Renal cortex interstitium (tissue), 11 donors: ENCODE results near the gene TRPC4AP. TPM values are rescaled to one million over a fixed set of nuclear protein-coding genes. Genes with fewer than 3 reads are reported as not detected.

Source experiments
- DNase-seq, 11 donors: peaks; one replicate each; pipeline ENCODE4 v3.0.0-alpha.2; 2013; ENCODE audit warnings: low read depth in 9 of 11, low spot score in 4 of 11; ENCODE audit errors: extremely low read depth in 1 of 11
- polyA plus RNA-seq, 3 donors: library from polyadenylated mRNA; unstranded; fragments of 120-200 nt; gene quantifications; one replicate each; pipeline ENCODE4 v1.2.1, GENCODE V29; 2013; ENCODE audit not compliant: insufficient read length in 3 of 3

The TRPC4AP gene
- polyA plus RNA-seq, 3 donors, result 66.6 to 69.2 (median 68.0) TPM

DNA sequence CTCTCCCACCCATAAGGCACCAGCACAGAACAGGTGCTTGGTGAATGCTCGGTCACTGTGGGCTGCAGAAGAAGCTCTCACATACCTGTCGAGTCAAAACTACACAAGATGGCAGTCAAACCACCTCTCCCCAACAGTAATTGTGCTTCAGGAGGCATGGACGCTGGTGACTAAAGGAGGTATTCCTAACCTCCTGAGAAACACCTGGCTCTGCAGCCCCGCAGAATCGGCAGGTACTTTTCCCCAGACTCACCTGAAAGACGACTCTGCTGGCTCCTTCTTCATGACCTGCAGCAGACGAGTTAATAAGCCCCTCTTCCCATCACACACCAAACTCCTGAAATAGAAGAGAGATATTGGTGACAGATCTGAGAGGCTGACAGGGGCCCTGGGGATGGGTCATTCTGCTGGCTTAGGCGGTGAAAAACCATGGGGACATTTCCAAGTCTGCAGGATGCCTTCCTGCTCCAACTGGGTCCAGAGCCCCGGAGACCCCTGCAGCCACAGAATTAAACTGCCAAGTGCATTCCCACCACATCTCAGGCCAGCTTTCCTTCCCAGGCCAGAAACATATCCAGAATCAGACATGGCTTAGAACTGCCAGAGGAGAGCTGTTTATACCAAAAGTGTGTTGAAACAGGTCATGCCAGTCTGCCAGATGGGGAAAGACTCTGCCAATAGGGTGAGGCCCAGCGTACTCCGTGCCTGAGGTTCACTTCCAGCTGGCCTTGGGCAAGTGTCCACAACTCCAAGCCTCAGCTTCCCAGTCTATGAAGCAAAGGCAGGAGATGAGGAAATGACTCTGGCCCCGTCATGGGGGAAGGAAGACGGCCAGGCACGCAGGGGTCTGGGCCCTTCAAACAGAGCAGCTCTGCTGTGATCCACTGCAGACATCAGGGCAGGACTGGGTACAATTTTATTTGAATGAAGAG, 83.9 kb downstream of the TRPC4AP start:
- no peak for DNase-seq

DNA sequence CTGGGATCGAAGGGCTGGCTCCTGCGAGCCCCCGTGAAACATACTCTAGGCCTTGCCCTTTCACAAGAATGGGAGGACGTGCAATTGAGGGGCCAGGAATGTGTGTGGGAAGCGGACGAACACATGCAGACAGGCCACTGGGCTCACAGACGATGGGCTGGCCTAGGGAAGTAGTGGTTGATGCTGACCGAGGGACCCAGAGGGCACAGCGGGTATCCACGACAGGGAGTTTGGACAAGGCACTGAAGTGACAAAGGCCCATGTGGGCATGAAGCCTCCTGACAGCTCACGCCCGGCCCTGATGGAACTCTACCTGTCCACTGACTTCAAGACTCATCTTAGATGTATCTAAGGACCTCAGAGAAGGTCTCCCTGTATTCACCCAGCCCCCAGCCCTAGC, 84.7 kb downstream of the TRPC4AP start:
- no peak for DNase-seq

DNA sequence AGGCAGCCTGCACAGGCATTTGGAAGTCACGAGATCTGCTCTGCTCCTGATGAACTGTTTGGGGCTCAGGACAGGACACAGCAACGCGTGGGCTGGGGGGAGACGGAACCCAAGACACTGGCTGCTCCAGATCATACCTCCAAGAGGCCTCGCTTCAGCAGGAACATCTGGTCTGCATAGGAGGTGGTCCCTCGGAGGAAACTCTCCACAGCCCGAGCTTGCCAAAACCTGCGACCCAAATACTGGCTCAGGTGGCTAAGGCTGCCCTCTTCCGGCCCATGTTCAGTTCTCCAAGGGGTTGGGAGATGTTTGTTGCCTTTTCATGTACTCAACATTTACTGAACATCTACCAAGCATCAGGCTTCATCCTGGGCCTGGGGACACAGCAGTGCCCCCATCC, 85.2 kb downstream of the TRPC4AP start:
- DNase-seq, result no peak

DNA sequence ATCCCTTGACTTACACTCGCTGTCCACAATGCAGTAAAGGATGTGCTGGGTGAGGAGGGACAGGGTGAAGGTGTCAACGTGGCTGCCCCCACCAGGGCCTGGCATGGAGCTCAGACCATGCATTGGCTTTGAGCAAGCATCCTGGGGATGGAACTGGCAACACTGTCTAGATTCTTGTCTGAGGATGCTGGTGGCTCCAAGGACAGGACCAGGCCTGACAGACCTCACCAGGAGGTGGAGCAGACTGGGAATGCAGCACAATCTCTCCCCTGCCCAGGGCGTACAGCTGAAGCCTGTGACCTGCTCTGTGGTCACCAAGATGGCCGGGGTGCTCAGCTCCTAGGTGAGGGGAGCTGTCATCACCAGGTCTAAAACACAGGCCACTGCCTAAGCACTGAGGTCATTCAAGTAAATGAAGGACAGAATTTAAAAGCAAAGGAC, 86.1 kb downstream of the TRPC4AP start:
- no peak for DNase-seq

DNA sequence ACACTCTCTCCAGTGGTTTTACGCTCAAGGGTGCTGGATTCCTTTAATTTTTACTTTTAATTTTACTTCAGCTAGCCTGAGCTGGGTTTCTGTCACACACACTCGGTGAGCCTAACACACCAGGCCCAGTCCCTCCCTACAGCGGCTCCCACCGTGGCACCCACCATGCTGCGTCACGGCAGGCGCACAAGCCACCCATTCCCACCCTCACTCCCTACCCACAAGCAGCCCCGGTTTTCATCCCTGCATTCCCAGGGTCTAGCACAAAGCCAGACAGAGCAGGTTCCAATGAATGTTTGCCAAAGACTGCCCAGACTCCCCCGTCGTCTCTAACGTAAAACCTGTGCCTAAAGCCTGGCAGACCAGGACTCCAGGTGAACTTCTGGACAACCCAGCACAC, 86.6 kb downstream of the TRPC4AP start:
- no peak for DNase-seq

DNA sequence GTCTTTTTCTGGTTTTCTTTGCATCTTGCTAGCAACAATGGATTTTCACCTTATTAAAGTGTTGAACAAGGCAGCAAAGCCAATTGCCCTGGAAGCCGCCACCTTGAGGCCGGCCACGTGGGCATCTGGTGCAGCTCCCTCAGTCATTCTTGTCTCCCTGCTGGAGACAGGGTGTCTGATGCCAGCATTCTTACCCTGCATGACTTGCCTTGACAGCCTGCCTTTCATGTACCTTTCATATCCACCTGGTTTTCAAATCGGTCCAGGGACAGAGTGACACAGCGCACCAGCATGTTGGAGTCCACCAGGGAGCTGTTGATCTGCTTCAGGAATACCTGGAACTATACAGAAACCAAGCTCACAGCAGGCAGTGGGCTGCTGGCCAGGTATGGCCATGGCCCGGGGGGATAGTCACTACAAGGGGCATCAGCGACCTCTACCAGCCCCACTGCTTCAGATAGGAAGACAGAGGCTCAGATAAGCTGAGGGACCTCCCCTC, 87.1 kb downstream of the TRPC4AP start:
- no peak for DNase-seq

DNA sequence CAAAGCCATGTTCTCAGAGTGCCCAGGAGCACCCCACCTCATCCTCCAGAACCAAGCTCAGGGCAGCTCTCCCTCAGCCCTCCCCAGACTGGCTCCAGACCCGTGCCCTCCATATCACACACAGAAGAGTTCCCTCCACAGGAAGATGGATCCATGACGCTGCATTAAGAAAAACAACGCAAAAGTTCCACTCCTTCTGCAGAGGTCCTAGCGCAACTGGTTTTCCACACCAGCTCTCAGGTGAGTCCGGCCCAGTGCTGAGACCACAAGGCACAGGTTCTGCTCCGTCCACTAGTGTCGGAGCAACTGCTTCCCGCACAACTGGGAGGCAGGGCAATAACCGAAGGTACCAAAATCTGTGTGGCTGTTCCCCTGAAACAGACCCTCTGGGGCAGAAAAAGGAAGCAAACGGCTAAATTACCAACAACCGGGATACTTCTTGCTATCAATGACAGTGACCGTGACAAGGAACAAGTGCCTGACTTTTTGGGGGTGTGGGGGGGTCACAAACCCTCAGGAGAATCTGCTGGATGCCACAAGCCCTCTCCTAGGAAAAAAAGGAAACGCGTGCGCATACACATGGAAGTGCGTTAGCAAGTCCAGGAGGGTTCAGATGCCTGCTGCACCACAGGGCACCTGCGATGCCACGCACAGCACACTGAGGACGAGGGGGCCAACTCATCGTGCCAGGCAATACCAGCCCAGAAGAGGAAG, 87.7 kb downstream of the TRPC4AP start:
- no peak for DNase-seq

DNA sequence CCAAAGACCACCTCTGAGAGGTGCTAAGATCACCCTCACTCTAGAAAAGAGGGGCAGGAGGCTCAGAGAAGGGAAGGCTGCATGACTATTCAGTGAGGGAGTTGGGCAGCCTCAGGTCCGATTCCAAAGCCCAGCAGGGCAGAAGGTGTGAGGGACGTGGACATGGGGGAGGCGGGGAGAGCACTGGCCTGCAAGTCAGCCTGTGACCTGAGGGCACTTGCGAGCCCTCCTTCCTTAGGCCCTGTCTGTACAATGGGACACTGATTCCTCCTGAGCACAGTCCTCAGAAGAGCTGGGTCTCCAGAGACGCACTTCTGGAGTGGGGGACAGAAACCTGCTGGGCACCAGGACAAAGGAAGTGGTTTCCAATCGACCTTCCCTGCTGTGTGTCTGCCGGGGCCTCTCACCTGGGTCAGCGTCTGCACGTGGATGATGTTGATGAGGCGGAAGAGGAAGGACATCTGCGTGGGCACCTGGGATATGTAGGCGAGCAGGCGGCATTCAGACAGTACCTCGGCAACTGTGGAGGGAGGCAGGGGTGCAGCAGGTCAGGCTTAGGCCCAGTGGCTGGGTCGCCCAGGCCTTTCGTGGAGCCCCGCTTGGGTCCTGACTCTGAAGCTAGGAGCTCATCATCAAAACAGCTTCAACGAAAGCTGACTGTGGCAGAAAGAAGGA, 88.4 kb downstream of the TRPC4AP start:
- no peak for DNase-seq

DNA sequence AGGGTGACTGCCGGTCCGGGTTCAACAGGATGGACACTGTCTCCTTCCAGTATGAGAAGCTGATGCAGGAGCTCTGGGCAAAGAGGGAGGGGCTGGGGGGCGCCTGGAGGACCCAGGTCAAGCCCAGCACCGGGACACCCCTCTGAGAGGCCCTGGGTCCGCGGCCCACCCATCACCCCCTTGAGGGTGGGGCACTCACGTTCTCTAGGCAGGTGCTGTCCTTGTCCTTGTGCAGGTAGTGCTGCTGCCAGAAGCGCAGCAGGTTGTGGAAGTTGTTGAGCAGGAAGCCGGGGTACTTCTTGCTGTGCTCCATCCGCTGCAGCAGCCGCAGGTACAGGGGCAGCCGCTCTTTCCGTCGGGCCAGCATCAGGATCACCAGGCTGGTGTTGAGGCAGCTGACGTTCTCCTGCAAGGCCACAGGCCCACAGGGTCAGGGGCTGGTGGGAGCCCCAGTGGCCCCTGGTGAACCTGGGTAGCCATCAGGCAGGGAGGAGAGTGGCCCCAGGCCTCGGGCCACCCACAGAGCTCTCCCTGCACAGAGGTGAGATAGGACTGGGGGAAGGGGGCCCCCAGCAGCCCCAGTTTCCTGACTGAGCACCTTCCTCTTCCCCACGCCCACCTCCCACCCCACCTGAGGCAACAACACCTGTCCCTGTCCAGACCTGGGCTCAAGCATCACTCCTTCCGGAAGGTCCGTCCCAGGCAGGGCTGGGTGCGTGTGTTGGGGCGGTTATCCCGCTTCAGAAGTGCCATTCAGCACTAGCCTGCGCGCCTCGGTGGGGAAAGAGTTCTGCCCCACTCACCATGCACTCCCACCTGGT, 89.2 kb downstream of the TRPC4AP start:
- no peak for DNase-seq

DNA sequence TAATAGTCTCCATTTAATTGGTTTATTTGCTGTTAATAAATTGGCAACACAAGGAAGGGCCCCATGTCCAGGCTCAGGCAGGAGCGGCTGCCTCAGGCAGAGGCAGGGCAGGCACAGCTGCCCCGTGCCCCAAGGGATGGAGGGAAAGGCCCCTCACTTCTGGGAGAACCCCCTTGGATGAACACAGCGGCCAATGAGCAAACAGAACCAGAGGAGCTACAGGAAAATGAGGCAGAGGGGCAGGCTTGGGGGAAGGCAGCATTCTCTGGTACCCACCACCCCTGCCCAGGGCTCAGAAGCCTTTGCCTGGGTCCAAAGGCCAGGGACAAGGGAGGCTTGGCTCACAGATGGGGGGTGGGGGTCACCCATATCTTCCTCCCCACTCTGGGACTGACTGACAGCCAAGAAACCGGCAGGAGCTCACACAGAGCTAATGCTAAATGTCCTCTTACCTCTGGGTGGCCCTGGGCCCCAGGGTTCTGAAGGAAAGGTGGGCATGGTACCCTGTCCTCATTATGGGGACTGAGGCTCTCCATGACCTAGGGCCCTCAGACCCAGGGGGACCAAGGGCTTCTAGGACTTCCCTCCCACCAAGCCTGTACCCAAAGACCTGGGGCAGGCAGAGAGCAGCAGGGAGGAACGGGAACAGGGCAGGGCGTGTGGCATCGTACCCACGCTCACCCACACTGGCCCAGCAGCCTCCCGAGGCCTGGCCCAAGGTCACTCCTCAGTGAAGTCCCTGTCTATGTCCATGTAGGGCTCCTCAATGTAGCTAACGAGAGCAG, 90.0 kb downstream of the TRPC4AP start:
- no peak for DNase-seq

DNA sequence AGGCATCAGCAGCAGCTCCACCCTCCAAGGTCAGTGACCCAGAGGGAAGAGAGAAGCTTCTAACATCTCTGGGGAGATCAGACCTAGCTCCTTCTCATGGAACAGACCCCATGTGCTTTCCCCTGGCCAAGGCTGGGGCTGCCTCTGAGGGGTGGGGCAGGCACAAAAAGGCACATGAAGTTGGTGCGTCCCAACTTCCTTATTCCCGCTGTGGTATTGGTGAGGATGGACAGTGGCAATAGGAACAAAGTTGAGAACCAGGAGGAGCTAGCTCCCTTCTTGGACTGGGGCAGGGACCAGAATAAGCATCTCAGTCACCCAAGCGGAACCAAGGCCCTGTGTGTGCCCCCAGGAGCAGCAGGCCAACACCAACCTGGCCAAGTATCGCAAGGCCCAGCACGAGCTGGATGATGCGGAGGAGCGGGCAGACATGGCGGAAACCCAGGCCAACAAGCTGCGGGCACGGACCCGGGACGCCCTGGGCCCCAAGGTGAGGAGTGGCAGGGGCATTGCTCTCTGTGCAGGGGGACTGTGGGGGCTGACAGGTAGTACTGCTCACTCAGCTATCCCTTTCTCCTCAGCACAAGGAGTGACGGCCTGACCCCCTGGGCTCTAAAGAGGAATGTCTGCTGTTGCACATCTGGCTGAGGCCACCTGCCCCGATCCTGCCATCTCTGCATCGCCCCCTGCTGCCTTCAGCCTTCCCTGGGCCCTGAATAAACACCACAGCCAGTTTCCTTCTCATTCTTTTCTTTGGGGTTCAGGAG, 90.8 kb downstream of the TRPC4AP start:
- DNase-seq, result no peak

DNA sequence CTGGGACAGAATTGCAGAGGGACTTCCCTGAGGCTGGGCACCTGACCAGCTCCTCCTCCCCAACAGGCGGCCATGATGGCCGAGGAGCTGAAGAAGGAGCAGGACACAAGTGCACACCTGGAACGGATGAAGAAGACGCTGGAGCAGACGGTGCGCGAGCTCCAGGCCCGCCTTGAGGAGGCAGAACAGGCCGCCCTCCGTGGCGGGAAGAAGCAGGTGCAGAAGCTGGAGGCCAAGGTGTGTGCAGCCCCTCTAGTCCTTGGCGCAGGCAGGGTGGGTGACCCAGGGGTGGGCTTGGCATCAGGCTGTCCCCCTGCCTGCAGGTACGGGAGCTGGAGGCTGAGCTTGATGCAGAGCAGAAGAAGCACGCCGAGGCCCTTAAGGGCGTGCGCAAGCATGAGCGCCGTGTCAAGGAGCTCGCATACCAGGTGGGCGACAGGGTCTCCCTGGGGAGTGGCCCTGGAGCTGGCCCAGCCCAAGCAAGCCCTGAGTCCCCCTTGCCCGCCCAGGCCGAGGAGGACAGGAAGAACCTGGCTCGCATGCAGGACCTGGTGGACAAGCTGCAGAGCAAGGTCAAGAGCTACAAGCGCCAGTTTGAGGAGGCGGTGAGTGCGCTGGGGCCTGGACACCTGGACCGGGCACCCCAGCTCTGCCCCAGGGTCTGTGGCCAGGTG, 91.5 kb downstream of the TRPC4AP start:
- DNase-seq, result no peak

DNA sequence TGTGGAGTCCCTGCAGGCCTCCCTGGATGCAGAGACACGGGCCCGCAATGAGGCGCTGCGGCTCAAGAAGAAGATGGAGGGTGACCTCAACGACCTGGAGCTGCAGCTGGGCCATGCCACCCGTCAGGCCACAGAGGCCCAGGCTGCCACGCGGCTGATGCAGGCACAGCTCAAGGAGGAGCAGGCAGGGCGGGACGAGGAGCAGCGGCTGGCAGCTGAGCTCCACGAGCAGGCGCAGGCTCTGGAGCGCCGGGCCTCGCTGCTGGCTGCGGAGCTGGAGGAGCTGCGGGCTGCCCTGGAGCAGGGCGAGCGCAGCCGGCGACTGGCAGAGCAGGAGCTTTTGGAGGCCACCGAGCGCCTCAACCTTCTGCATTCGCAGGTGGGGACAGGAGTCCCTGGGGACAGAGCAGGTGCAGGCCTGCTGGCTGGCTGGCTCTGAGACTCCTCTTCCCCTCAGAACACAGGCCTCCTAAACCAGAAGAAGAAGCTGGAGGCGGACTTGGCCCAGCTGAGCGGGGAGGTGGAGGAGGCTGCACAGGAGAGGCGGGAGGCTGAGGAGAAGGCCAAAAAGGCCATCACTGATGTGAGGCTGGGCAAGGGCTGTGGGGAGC, 92.2 kb downstream of the TRPC4AP start:
- no peak for DNase-seq

DNA sequence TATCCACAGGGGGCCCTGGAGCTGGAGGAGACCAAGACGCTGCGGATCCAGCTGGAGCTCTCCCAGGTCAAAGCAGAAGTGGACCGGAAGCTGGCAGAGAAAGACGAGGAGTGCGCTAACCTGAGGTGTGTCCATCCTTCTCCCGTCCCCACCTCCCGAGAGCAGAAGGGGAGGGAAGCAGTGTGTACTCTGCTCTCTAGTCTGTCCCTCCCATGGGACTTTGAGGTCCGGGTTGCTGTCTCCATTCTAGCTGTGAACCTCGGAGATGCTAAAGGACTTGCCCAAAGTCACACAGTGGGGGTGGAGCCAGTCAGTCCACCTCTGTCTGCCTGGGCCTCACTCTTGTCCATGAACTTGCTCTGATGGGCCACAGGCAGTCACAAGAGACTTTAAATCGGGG, 92.8 kb downstream of the TRPC4AP start:
- no peak for DNase-seq

DNA sequence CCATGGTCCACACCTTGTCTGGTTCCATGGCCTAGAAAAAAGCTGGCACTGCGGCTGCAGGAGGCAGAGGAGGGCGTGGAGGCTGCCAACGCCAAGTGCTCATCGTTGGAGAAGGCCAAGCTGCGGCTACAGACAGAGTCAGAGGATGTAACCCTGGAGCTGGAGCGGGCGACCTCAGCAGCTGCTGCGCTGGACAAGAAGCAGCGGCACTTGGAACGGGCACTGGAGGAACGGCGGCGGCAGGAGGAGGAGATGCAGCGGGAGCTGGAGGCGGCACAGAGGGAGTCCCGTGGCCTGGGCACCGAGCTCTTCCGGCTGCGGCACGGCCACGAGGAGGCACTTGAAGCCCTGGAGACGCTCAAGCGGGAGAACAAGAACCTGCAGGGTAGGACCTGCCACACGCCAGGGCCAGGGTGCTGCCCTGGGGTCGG, 93.6 kb downstream of the TRPC4AP start:
- no peak for DNase-seq

DNA sequence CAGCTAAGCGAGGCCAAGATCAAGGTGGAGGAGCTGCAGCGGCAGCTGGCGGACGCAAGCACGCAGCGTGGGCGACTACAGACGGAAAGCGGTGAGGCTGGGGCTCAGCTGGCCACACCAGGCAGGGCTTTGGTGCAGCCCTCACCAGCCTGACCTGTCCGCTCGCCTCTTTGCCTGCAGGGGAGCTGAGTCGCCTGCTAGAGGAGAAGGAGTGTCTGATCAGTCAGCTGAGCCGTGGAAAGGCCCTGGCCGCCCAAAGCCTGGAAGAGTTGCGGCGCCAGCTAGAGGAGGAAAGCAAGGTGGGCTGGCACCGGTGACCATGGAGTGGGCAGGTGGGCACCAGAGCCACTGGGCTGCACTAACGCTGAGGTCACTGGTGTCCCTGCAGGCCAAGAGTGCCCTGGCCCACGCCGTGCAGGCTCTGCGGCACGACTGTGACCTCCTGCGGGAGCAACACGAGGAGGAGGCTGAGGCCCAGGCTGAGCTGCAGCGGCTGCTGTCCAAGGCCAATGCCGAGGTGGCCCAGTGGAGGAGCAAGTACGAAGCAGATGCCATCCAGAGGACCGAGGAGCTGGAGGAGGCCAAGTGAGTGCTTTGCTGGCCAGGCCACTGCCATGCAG, 94.2 kb downstream of the TRPC4AP start:
- DNase-seq, result no peak
